IPS-11a (cell line): ENCODE data around the gene CELSR3.

ENCODE experiments used
- H3K4me3 ChIP-seq: one replicate; pipeline ENCODE4 v1.5.1; 2013; ENCODE audit warnings: low read depth, low read length, control low read depth

Gene CELSR3

GRCh38 chr3:48636149-48636655 is 26.5 kb downstream of the CELSR3 start:
- H3K4me3 ChIP-seq, result peak overlapping the region; percentile 79

- H3K4me3 ChIP-seq, result peak within 1 kb of the TSS; percentile 79
These were observed 27.3 kb downstream of the CELSR3 start, which contains the start of gene SLC26A6 for GRCh38 chr3:48635222-48636021. SLC26A6 (minus strand) TSS chr3:48635461; CDS start chr3:48635393, 68 bp downstream.

GRCh38 chr3:48634661-48635221 is 27.9 kb downstream of the CELSR3 start:
- H3K4me3 ChIP-seq, result peak overlapping the region; percentile 79

GRCh38 chr3:48633743-48634142 is 28.9 kb downstream of the CELSR3 start:
- no peak overlapping the region for H3K4me3 ChIP-seq

GRCh38 chr3:48633256-48633655 is 29.4 kb downstream of the CELSR3 start:
- no peak overlapping the region for H3K4me3 ChIP-seq

- no peak overlapping the region for H3K4me3 ChIP-seq
These were observed 30.9 kb downstream of the CELSR3 start for GRCh38 chr3:48631516-48632448.

- no peak overlapping the region for H3K4me3 ChIP-seq
These were observed 31.9 kb downstream of the CELSR3 start for GRCh38 chr3:48630833-48631232.

GRCh38 chr3:48630407-48630806 is 32.3 kb downstream of the CELSR3 start:
- no peak overlapping the region for H3K4me3 ChIP-seq

GRCh38 chr3:48629894-48630293 is 32.8 kb downstream of the CELSR3 start:
- no peak overlapping the region for H3K4me3 ChIP-seq

GRCh38 chr3:48628277-48629017 is 34.2 kb downstream of the CELSR3 start:
- H3K4me3 ChIP-seq, result no peak overlapping the region

- no peak overlapping the region for H3K4me3 ChIP-seq
These were observed 37.1 kb downstream of the CELSR3 start for GRCh38 chr3:48625600-48625999.

GRCh38 chr3:48624767-48625166 is 37.9 kb downstream of the CELSR3 start:
- no peak overlapping the region for H3K4me3 ChIP-seq

GRCh38 chr3:48623851-48624547 is 38.7 kb downstream of the CELSR3 start:
- no peak overlapping the region for H3K4me3 ChIP-seq

GRCh38 chr3:48621461-48621869 is 41.2 kb downstream of the CELSR3 start, which contains the start of gene TMEM89:
TMEM89 (minus strand) TSS chr3:48621769; CDS start chr3:48621756, 13 bp downstream.
- no peak within 1 kb of the TSS for H3K4me3 ChIP-seq

GRCh38 chr3:48619541-48620524 is 42.9 kb downstream of the CELSR3 start:
- H3K4me3 ChIP-seq, result no peak overlapping the region

- no peak overlapping the region for H3K4me3 ChIP-seq
These were observed 45.1 kb downstream of the CELSR3 start for GRCh38 chr3:48617559-48617958.

GRCh38 chr3:48614044-48614443 is 48.6 kb downstream of the CELSR3 start:
- H3K4me3 ChIP-seq, result no peak overlapping the region

- H3K4me3 ChIP-seq, result no peak overlapping the region
These were observed 50.4 kb downstream of the CELSR3 start for GRCh38 chr3:48612309-48612708.
